ENCODE results near the gene TGFBR1.

The TGFBR1 gene

DNA sequence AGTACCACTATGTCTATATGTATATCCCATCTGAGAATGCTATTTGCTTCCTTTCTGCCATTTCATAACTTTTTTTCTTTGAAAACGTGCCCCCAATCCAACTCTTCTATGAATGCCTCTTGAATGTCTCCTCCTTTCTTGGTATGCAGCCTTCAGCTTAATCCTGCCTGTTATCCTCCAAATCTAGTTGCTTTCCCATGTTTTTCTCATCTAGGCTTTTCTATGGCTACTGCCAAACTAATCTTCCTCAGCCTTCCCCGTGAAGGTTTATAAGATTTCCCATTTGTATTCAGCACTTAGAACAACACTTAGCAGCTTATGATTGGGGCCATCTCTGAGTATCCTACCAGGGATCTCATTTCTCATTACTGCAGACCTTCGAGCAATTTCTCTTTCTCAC, 2.5 kb downstream of the TGFBR1 start:
- no peak for DNase-seq (ENCODE audit: low read depth)

DNA sequence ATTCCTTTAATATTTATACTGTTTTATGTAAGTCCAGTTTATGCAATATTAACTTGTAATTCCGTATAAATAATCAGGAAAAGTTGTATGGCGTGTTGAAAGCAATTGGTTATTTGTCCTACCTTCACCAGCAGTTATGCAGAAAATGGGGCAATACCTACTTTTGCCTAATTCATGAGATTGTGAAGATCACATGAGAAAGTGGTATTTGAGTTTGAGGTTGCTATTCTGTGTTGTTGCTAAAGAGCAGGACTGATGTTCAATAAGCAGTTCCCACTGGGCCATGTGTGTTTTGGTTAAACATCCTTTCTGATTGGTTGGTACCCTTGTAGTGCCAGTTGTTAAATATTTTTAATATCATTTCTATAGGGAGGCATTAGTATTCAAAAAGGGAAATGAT, 3.2 kb downstream of the TGFBR1 start:
- no peak for DNase-seq (ENCODE audit: low read depth)

DNA sequence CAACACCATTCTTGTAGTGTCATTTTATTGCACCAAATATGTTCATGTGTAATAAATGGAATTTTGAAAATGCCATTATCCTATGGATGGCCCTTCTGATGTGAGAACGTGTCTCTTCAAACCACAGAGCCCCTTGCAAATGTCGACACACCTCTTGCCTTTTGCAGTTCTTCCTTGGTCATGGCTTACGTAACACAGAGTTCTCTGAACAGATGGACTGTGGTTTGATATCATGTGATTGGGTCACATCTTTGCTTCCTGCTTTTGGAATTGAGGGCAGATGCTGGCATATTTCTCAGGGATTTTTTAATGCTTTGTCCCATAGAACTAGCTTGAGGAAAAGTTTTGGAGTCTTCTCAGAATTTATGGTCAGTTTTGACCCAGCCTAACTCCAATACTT, 4.6 kb downstream of the TGFBR1 start:
- DNase-seq (ENCODE audit: low read depth), result no peak

DNA sequence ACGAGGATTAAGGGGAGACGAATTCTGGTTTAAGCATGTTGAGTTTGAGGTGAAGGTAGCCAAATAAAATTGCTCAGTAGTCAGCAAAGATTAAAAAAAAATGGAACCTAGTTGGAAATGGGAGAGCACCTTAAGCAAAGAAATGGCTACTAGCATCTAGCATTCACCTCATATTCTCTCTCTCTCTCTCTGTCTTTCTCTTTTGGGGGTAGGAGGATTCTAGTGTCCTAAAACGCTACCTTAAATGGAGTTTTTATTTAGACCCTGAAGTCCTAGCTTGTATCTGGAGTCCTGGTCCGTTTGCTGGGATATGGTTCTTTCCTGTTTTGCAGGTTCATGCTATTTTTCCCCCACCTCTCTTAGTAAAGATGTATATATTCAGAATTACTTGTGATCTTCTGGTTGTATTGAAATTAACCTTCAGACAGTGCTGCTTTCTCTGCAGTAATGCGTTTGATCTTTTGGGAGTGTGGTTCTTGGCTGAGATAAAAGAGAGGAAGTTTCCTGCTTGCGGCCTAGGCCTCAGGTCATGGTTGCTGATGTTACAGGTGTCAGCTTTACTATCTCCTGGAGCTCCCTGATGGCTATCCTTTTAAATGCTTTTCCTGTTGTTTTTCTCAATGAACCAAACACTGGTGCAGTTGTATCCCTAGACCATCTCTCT, 8.0 kb downstream of the TGFBR1 start:
- peak; percentile 15 for DNase-seq (ENCODE audit: low read depth)

GRCh38 chr9:99113414-99114048, 8.6 kb downstream of the TGFBR1 start:
- no peak for DNase-seq (ENCODE audit: low read depth)

GRCh38 chr9:99114049-99114440, 9.1 kb downstream of the TGFBR1 start:
- no peak for DNase-seq (ENCODE audit: low read depth)

- no peak for DNase-seq (ENCODE audit: low read depth)
Observed at GRCh38 chr9:99114846-99115500, 10.1 kb downstream of the TGFBR1 start.

DNA sequence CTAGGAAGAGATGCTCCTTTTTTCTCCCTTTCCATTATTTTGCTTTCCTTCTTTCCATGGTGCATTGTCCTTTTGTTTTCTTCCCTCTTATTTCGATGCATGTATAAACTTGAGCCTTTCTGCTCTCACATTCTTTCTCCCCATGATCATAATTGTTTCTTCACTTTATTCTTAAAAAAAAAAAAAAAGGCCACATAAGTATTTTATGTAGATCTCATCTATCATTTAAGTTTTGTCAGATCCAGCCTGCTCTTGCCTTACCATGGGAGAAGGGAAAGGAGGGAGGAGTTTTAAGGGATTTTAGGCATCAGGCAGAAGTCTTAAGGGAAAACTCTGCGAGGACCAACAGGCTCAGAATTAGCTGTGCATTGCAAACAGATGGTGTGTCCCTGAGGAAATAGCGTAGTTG, 11.1 kb downstream of the TGFBR1 start:
- DNase-seq (ENCODE audit: low read depth), result no peak

DNA sequence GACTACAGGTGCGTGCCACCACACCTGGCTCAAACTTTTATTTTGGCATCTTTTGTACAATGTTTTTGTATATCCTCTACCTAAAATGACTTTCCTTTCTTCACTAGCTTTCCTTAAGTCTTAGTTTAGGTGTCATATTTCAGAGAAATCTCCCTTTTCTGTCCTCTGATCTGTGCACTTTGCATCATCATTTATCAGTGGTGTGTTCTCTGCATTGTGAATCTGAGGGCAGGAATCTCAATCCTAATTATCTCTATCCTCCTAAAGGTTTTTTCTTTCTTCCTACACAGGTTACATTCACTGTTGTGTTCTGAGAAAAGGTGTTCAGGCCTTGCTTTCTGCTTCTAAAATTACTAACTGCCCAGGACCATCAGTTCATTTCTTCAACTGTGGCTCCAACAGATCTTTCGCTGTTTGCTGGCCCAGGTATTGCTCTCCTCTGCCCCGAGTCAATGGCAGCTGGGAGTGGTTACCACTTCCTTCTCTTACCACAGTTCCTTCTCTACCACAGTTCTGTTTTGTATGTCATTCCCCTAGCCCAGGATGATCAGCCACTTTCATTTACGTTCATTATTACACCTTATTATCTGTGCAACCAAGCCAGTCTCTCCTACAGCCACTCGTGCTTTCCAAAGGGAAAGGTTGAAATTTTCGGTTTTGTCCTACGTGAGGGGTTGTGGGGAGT, 14.0 kb downstream of the TGFBR1 start:
- DNase-seq (ENCODE audit: low read depth), result peak; percentile 20

GRCh38 chr9:99119976-99120655, 15.2 kb downstream of the TGFBR1 start:
- DNase-seq (ENCODE audit: low read depth), result no peak

GRCh38 chr9:99121604-99122003, 16.7 kb downstream of the TGFBR1 start:
- DNase-seq (ENCODE audit: low read depth), result no peak

- no peak for DNase-seq (ENCODE audit: low read depth)
Observed at GRCh38 chr9:99124534-99125255, 19.8 kb downstream of the TGFBR1 start.

DNA sequence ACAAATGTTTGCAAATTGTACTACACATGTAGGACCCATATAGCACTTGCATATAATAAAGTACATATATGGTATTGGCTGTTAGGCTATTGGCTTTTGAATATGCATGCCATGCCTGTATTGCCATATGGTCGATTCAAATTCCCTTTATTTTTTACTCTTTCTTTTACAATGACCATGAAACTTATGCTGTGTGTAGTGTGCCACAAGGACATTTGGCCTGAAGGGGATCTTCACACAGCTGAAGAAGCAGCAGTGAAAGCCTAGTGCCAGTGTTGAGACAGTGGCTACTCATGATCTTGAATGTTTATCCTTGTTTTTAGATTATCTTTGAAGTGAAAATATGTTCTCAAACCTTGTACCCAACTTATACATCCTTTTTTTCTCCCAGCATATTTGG, 20.5 kb downstream of the TGFBR1 start:
- DNase-seq (ENCODE audit: low read depth), result no peak

GRCh38 chr9:99126312-99126711, 21.4 kb downstream of the TGFBR1 start:
- DNase-seq (ENCODE audit: low read depth), result no peak

- DNase-seq (ENCODE audit: low read depth), result no peak
Observed at GRCh38 chr9:99127356-99128132, 22.6 kb downstream of the TGFBR1 start.

DNA sequence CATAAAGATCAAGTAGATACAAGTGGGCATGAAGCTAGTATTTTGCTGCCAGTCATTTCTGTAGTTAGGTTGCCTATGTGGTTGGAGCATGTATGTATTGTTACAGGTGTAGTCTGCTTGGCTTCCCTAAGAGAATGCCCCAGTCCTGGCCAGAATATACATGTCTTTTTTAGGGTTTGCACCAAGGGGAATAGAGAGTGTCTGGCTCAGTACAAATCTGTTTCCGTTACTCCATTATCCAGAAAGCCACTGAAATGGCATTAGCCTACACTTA, 23.2 kb downstream of the TGFBR1 start:
- DNase-seq (ENCODE audit: low read depth), result no peak

DNA sequence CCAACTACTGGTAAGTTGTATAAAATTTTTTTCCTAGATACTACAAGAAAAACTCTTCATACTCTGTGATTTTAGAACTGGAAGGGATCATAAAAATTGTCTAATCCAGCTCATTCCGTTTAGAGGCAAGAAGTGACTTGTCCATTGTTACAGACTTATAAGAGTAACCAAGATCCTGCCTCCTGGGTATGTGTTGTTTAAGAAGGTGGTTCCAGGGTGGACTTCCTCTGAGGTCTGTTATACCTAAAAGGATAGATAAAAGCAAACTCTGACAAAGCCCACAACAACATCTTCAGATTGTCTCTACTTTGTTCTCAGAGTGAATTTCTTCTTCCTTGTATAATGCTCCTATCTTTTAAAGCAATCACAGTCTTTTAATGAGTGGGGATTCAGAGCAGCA, 24.2 kb downstream of the TGFBR1 start:
- no peak for DNase-seq (ENCODE audit: low read depth)

DNA sequence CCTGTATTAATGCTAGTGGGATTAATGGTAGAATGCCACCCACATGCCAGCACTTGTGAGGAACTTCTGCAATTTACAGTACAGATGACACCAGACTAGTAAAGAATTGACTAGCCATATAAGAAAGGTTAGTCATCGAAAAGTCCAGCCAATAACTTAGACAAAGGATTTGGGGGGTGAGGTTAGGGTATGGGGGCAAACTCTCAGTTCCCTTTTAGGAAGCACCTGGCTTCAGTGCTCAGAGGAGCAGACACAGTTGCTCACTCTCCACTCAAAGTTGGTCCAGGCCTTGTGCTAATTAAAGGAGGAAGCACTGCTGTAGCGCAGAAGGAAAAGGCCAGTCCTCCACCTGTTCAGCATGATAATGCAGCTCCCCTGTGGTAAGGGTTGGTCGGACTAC, 25.2 kb downstream of the TGFBR1 start:
- DNase-seq (ENCODE audit: low read depth), result no peak

DNA sequence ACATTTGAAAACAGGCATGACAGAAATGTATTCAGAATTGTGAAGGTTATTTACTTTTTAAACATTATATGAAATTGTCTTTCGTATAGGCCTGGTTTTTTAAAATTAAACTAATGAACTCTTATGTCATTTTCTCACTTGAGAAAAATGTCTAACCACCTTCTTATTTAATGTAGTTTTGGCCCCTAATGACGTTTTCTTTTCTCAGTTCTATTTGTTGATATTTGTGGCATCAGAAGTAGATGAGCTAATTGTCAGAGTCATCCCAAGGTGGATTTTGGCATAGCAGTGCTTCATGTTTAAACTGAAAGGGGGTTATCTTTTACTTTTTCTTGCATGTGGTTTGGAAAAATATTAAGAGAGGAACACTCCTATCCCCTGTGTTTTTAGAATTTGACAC, 28.2 kb downstream of the TGFBR1 start:
- DNase-seq (ENCODE audit: low read depth), result no peak

DNA sequence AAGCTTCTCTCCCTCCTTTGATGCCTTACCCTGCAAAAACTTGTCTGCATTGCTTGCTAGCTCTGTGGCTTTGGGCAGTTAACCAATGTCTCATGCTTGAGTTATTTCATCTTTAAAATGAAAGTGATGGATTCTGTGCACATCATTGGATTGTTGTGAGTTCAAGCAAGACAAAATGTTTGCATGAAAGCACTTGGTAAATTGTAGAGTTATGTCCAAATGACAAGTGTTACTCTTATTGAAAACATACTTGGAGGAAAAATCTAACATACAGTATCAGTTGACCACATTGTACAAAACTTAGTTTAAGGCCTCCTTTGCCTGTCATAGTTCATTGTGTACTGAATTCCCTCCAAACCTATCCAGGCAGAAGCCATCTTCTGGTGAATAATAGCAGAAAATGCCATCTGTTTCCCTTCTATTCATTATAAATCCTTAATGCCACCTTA, 30.0 kb downstream of the TGFBR1 start:
- no peak for DNase-seq (ENCODE audit: low read depth)

DNA sequence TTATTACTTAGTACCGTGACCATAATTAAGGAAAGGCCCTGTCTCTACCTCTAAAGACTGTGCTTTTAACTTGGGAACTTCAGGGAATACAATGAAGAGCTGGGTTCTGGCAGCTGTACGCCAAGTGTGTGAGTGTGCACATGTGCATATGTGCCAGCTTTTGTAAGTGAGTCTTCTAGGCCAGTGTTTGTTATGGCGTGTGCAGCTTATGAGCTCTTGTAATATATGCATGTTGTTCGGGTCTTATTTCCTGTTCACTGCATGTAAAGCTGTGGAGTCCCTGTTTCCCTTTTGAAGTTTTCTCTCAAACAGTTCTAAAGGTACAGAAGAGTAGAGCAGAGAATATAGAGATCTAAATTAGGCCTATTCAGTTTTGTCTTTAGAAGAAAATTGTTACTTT, 30.5 kb downstream of the TGFBR1 start:
- DNase-seq (ENCODE audit: low read depth), result no peak
